Stimulated activated naive B cell treated with anti-CD40 and anti-IgM and Interleukin-4, amounts not matched to agents 10 μg/mL and 1 μg/mL and 100 μg/mL, for 72 hours (primary cell): ENCODE measurements around the gene IFI27L1.

Experiments used
- ATAC-seq, 2 donors: fragments of 150-1000 bp; cut with Tn5 transposase; replicated peaks; 2 replicates each; pipeline ENCODE4 v1.10.0; 2021; ENCODE audit warnings: moderate library complexity in 1 of 2
- DNase-seq: peaks from one replicate; pipeline ENCODE4 v3.0.0; 2021
- H3K27ac Mint-ChIP-seq: one replicate; pipeline ENCODE4 v1.8.0; 2022; ENCODE audit warnings: mild to moderate bottlenecking, mixed read lengths
- H3K27me3 Mint-ChIP-seq, 2 donors: one replicate each; pipeline ENCODE4 v1.8.0; 2022; ENCODE audit warnings: mixed read lengths in 2 of 2
- H3K36me3 Mint-ChIP-seq, 2 donors: one replicate each; pipeline ENCODE4 v1.8.0; 2022; ENCODE audit warnings: mixed read lengths in 2 of 2, mild to moderate bottlenecking in 1 of 2
- H3K4me1 Mint-ChIP-seq, 2 donors: one replicate each; pipeline ENCODE4 v1.8.0; 2022; ENCODE audit warnings: mixed read lengths in 2 of 2, mild to moderate bottlenecking in 1 of 2
- H3K4me3 Mint-ChIP-seq, 2 donors: one replicate each; pipeline ENCODE4 v1.8.0; 2022; ENCODE audit warnings: mild to moderate bottlenecking in 2 of 2, mixed read lengths in 2 of 2, moderate library complexity in 1 of 2
- H3K9me3 Mint-ChIP-seq, 2 donors: one replicate each; pipeline ENCODE4 v1.8.0; 2022; ENCODE audit warnings: mixed read lengths in 2 of 2, mild to moderate bottlenecking in 1 of 2

Gene IFI27L1

DNA sequence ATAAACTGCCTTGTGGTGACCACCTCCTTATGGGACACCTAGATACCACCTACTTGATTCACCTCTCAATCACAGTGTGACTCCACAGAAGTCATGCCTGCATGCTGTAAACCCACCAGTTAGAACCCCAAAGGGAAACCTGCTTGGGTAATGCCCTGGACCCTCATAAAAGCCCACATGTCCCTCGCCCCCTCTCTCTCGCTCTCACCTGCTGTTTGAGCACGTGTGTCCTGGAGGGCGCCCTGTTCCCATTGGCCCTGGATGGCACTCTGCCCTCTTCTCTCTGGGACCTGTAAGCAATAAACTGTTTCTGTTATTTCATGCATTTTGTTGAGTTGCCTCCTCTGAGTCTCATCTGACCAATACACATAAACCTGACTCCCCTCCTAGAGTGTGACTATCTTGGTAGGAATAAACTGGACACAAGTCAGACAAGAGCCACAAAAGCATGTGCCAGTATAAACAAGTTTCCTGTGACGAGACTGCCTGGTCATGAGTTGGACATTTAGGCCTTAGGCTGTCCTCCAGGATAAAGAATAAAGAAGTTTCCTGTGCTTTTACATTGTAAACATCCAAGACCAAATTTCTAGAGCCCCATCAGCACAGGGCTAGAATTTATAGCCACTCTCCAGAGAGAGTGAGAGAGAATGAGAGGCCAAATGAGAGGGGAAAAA lies 39.7 kb downstream of the IFI27L1 start:
- Mint-ChIP-seq H3K9me3 (peaks cover 14 to 19% of the 10 kb centered on the region in 2 donors), H3K36me3 (peaks cover 15 to 18% of the 10 kb centered on the region in 2 donors), H3K4me1 (peaks cover 0 to 5% of the 10 kb centered on the region in 2 donors), H3K27ac (no peak overlapping the region), H3K4me3 (no peak overlapping the region), H3K27me3 (peaks cover 33 to 53% of the 10 kb centered on the region in 2 donors)
- no peak for ATAC-seq
- DNase-seq = no peak

DNA sequence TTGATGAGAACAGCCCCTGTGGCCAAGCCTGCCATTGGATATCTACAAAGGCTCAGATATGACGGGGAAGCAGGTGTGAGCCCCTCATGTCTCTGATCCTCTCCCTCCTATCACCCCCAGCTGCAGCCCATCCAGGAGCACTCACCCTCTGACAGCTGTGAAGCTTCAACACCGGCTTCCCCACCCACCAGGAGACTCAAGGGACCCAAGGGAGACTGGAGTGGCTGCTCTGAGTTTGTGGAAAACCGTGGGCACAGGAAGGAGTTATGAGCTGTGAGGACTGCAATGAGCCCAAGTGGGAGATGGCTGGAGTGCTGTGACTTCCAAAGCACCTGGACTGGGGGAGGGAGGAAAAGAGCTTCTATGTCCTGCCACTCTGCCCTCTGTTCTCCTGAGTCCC lies 40.4 kb downstream of the IFI27L1 start:
- DNase-seq (no peak), ATAC-seq (no peak)
- Mint-ChIP-seq H3K9me3 (peaks cover 14 to 19% of the 10 kb centered on the region in 2 donors), H3K36me3 (peaks cover 17 to 20% of the 10 kb centered on the region in 2 donors), H3K4me1 (peaks cover 0 to 5% of the 10 kb centered on the region in 2 donors), H3K27me3 (peaks cover 26 to 46% of the 10 kb centered on the region in 2 donors), H3K4me3 (no peak overlapping the region), H3K27ac (no peak overlapping the region)

DNA sequence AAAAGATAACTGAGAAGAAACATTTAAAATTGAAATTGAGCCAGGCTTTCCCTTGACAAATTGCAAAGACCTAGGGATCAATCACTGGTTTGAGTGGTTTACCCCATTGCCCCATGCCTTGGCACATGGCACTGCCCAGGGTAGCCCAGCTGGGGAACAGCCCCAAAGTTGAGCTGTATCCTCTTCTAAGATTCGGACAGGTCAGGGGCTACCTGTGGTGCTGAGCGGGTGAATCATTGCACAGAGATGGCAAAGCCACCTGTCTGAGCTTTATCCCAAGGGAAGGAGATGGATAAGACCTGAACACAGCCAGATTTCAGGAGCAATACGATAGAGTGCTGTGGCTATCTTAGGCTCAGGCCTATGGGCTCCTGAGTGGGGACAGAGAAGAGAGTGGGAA lies 41.3 kb downstream of the IFI27L1 start:
- peaks cover 14 to 19% of the 10 kb centered on the region in 2 donors for H3K9me3 Mint-ChIP-seq
- H3K4me3 Mint-ChIP-seq = no peak overlapping the region
- H3K36me3 Mint-ChIP-seq = peaks cover 23 to 28% of the 10 kb centered on the region in 2 donors
- H3K4me1 Mint-ChIP-seq = peaks cover 0 to 5% of the 10 kb centered on the region in 2 donors
- H3K27ac Mint-ChIP-seq = no peak overlapping the region
- ATAC-seq (no peak), DNase-seq (no peak)
- peaks cover 19 to 37% of the 10 kb centered on the region in 2 donors for H3K27me3 Mint-ChIP-seq

DNA sequence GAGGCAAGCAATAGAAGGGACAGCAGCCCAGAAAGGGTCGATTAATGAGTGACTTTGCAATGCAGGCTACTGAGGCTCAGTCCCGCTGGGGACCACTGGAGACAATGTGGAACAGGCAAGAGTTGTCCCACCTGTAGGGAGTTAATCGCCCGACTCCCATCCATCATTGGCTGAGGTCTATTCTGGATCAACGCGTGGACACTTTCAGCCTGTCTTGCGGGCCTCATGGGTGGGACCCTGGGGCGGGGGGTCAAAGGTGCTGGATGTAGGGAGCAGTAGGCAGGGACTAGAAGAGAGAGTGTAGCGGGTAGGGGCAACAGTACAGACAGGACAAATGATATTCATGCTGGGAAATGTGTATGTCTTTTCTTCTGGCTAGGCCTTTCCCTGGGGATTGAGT lies 42.2 kb downstream of the IFI27L1 start:
- H3K4me3 Mint-ChIP-seq = no peak overlapping the region
- no peak overlapping the region for H3K27ac Mint-ChIP-seq
- peaks cover 14 to 19% of the 10 kb centered on the region in 2 donors for H3K9me3 Mint-ChIP-seq

DNA sequence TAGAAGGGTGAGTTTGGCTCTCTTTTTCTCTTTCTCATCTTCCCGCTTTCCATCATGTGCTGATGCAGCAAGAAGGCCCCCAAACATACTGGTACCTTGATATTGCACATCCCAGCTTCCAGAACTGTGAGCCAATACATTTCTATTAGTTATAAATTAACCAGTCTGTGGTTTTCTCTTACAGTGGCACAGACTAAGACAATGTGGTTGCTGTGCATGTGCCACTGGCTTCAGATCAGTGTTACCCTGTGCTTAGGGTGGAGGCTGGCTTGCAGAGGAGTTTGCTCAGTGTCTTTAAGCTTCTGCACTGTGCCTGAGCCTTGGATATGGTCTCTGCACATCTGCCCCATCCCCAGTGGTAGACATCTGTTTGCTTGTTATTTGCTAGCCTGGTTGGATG lies 42.8 kb downstream of the IFI27L1 start:
- peaks cover 5 to 12% of the 10 kb centered on the region in 2 donors for H3K4me1 Mint-ChIP-seq
- ATAC-seq (peak in 1 of 2 donors; percentile 33), DNase-seq (no peak)
- no peak overlapping the region for H3K4me3 Mint-ChIP-seq
- H3K27me3 Mint-ChIP-seq = peaks cover 14 to 29% of the 10 kb centered on the region in 2 donors
- no peak overlapping the region for H3K27ac Mint-ChIP-seq
- H3K36me3 Mint-ChIP-seq = peaks cover 23 to 28% of the 10 kb centered on the region in 2 donors
- H3K9me3 Mint-ChIP-seq = peaks cover 14 to 19% of the 10 kb centered on the region in 2 donors

More for the DNA sequence above, 42.2 kb downstream of the IFI27L1 start:
- ATAC-seq (no peak), DNase-seq (no peak)
- Mint-ChIP-seq H3K27me3 (peaks cover 14 to 29% of the 10 kb centered on the region in 2 donors), H3K36me3 (peaks cover 23 to 28% of the 10 kb centered on the region in 2 donors), H3K4me1 (peaks cover 0 to 6% of the 10 kb centered on the region in 2 donors)

DNA sequence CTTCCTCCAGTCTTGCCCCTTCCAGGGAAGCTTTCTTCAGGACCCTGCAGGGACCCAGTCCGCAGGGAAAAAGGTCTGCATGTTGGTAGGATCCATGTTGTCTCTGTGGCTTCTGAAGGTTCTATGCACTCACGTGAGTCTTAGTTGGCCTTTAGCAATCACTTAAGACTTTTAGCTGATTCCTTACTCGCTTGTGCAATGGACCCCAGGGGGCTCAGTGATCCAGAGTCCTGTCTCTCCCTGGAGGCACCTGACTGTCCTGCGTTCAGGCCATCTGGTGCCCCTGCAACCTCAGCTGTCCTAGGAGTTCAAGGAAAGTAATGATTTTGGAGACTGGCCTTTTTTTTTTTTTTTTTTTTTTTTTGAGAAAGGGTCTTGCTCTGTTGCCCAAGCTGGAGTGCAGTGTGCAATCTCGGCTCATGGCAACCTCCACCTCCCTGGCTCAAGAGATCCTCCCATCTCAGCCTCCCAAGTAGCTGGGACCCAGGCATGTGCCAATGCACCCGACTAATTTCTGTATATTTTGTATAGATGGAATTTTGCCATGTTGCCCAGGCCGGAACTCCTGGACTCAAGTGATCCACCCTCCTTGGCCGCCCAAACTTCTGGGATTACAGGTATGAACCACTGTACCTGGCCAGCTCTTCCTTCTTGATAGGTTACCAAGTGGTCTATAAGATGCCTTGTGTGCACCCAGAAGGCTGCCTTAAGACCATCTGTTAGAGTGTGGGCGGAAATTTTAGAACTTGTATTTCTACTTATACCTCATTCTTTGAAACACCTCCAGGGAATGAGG lies 43.7 kb downstream of the IFI27L1 start:
- peaks cover 9 to 23% of the 10 kb centered on the region in 2 donors for H3K27me3 Mint-ChIP-seq

DNA sequence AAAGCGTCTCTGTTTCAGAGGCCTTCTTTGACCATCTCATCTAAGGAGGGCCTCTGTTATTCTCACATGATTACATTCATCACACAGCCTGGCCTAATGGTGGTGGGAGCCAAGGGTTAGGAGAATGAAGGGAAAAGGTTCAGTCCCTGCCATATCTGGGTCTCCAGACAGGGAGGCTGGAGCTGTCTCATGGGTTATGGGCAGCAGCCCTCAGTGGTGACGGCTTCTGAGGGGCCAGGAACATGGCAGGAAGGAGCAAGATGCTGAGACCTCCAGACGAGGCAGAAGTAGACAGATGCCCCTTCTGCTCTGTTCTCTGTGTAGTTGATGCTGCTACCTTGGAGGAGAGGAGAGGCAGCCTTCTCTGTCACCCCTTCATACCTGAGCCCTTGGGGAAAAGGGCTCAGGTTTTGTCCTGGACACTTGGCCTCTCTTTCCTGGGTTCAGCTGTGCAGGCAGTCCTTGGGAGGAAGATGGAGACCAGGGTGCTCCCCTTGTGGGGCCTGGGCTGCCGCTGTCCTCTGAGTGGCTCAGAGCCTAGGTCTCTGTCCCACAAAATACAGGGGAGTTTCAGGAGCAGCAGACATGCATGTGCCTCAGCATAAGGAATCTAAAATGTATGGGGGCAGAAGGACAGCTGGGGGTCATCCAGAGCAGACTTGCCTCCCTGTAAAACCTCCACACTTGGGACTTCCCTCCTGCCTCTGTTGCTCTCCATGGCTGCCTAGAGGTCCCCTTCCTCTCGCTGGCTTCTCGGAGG lies 44.7 kb downstream of the IFI27L1 start:
- Mint-ChIP-seq H3K27ac (peak overlapping the region; percentile 14), H3K36me3 (peaks cover 17 to 20% of the 10 kb centered on the region in 2 donors), H3K4me3 (no peak overlapping the region), H3K27me3 (peaks cover 6 to 18% of the 10 kb centered on the region in 2 donors), H3K4me1 (peaks cover 12 to 27% of the 10 kb centered on the region in 2 donors), H3K9me3 (peaks cover 5% of the 10 kb centered on the region in 2 donors)
- DNase-seq (no peak), ATAC-seq (no peak)

More for the DNA sequence above, 43.7 kb downstream of the IFI27L1 start:
- Mint-ChIP-seq H3K36me3 (peaks cover 21 to 25% of the 10 kb centered on the region in 2 donors), H3K27ac (no peak overlapping the region), H3K9me3 (peaks cover 10 to 14% of the 10 kb centered on the region in 2 donors), H3K4me1 (peaks cover 6 to 20% of the 10 kb centered on the region in 2 donors), H3K4me3 (no peak overlapping the region)
- ATAC-seq (peak in 1 of 2 donors; percentile 11), DNase-seq (no peak)

DNA sequence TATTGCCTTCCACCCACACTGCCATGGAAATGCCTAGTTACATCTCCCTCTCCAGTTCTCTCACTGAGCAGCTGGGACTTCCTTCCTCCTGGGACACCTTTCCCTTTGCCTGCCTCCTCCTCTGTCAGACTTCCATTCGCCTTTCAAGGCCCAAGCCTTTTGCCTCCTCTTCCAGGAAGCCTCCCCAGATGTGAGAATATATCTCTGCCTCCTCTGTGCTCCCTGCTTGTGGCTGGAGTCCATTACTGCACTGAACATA lies 45.2 kb downstream of the IFI27L1 start:
- H3K4me1 Mint-ChIP-seq = peaks cover 12 to 27% of the 10 kb centered on the region in 2 donors
- DNase-seq (no peak), ATAC-seq (no peak)
- H3K4me3 Mint-ChIP-seq = no peak overlapping the region
- peaks cover 16 to 18% of the 10 kb centered on the region in 2 donors for H3K36me3 Mint-ChIP-seq
- peaks cover under 1 to 14% of the 10 kb centered on the region in 2 donors for H3K27me3 Mint-ChIP-seq
- peaks cover 3% of the 10 kb centered on the region in 2 donors for H3K9me3 Mint-ChIP-seq
- no peak overlapping the region for H3K27ac Mint-ChIP-seq

DNA sequence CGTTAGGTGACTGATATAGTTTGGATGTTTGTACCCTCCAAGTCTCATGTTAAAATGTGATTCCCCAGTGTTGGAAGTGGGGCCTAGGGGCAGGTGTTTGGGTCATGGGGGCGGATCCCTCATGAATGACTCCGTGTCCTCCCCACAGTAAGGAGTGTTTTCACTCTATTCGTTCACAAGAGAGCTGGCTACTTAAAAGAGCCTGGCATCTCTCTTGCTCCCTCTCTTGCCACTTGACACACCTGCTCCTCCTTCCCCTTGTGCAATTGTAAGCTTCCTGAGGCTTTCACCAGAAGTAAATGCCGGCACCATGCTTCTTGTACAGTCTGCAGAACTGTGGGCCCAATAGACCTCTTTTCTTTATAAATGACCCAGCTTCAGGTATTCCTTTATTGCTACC lies 45.7 kb downstream of the IFI27L1 start:
- H3K27ac Mint-ChIP-seq = no peak overlapping the region
- DNase-seq = no peak

DNA sequence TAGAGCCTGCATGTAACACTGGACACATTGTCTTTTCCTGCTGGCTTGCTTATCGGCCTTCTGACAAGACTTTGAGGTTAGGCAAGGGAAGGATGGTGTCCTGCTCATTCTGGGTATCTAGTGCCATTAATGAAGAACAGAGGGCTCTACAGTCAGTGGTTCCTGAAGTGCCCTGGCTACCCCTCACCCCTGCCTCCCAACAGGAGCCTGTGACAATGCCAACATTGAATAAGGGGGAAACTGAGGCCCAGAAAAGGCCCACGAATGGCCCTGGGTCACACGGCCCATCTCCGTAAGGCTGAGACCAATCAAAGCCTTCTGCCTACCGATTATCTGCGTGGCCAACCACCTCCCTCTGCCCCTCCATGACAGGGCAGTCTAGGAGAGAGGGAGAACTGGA lies 46.2 kb downstream of the IFI27L1 start:
- no peak overlapping the region for H3K27ac Mint-ChIP-seq

More for the DNA sequence above, 45.7 kb downstream of the IFI27L1 start:
- Mint-ChIP-seq H3K4me1 (peaks cover 12 to 27% of the 10 kb centered on the region in 2 donors), H3K4me3 (no peak overlapping the region), H3K36me3 (peaks cover 16 to 18% of the 10 kb centered on the region in 2 donors), H3K9me3 (peaks cover 3% of the 10 kb centered on the region in 2 donors), H3K27me3 (peaks cover 0 to 9% of the 10 kb centered on the region in 2 donors)
- no peak for ATAC-seq

DNA sequence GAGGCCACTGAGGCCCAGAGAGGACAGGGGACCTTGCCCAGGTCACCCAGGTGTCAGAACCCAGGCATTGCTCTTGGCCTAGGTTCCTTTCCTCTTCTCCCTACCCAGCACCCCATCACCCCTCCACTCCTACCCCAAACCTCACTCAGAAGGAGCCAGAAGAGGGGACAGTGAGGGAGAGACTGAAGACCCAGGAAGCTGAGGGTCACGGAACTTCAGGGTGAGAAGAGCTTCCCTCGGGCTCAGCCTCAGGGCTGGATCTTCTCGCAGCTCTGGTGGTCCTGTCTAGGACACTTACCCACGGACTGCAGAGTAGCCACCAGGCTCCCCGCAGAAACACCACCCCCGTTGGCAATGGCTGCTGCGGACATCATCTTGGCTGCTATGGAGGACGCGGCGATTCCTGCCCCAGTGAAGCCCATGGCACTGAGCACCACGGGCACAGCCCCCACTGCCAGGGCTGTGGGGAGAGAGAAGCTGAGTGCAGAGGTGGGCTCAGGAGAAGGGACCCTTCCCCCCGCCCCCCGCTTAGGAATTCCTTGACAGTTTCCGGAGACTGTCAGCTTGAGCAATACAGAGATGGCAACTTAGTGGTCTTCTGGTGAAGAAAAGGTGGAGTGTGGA lies 47.2 kb downstream of the IFI27L1 start:
- DNase-seq (no peak), ATAC-seq (no peak)
- Mint-ChIP-seq H3K36me3 (peaks cover 11% of the 10 kb centered on the region in 2 donors), H3K4me3 (peak overlapping the region; percentile 89 to 96), H3K9me3 (no peaks in the 10 kb centered on the region), H3K27me3 (no peaks in the 10 kb centered on the region), H3K4me1 (peaks cover 12 to 27% of the 10 kb centered on the region in 2 donors), H3K27ac (peak overlapping the region; percentile 75)

More for the DNA sequence above, 46.2 kb downstream of the IFI27L1 start:
- DNase-seq (no peak), ATAC-seq (no peak)
- H3K36me3 Mint-ChIP-seq = peaks cover 14 to 17% of the 10 kb centered on the region in 2 donors
- peaks cover 0 to 4% of the 10 kb centered on the region in 2 donors for H3K27me3 Mint-ChIP-seq
- H3K4me1 Mint-ChIP-seq = peaks cover 12 to 27% of the 10 kb centered on the region in 2 donors
- H3K9me3 Mint-ChIP-seq = peaks cover 3% of the 10 kb centered on the region in 2 donors
- no peak overlapping the region for H3K4me3 Mint-ChIP-seq

DNA sequence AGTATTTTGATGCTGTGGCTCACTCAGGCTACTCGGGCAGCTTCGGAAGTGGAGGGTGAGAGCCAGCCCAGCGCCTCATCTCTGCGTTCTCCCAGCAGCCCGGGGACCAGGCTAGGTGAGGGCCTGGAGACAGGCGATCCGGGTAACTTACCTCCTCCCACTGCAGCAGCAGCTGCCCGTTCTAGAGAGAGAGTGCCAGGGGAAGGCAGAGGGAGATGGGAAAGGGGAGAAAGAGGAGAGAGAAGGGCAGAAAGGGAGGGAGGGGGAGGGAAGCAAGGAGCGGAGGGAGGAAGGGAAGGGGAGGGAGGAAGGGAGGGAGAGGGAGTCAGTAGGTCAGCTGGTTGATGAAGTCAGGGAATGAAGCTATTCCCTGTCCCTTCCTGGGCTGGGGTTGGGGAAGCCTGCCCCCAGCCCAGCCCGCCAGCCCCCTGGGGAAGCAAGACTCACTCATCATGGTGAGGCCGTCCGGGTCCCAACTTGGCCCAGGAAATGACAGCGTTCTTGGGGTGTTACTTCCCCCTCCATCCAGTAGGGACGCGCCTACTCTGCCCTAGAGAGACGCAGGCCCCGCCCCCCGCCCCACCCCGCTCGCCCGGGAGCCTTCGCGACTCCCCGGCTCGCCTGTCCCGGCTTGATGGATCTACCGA lies 48.1 kb downstream of the IFI27L1 start, which contains the start of gene IFI27L2:
IFI27L2 (minus strand) TSS at position 494 of the 647 bp plus-strand sequence; CDS start at position 454, 40 bp downstream.
- Mint-ChIP-seq H3K27ac (peak within 1 kb of the TSS; percentile 75), H3K27me3 (no peaks in the 10 kb centered on the region), H3K36me3 (peaks cover 10 to 11% of the 10 kb centered on the region in 2 donors), H3K4me1 (peaks cover 12 to 27% of the 10 kb centered on the region in 2 donors), H3K9me3 (no peaks in the 10 kb centered on the region), H3K4me3 (peak within 1 kb of the TSS; percentile 89 to 96)
- ATAC-seq (peak; percentile 97), DNase-seq (peak; percentile 58)

DNA sequence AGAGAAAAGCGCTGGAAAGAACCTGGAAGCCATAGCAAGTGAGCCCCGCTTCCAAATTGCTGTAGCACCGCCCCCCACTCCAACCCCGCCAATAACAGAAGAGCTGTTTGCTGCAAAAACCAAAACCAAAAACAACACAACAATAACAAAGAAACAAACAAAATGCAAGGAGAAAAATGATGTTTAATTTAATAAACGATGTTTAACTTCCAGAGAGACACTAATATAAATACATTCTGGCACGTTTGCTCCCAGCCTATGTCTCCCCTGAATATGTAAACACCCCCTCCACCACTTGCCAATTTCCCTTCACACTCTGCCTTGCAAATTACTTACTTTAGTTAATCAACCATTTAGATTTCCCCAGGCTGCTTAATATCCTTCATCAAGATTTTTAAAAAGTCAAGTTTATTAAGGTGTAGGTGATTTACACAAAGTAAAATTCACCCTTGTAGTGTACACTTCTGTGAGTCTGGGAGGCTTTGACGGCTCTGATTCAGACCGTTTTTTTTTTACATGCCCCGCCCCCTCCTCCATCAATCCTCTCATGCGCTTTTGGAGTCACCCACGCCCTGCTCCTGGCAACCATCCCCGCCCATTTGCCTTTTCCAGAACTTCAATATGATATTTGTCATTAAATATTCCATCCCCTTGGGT lies 48.8 kb downstream of the IFI27L1 start:
- DNase-seq (no peak), ATAC-seq (peak in 1 of 2 donors; percentile 28)
- peaks cover 12 to 26% of the 10 kb centered on the region in 2 donors for H3K4me1 Mint-ChIP-seq
- H3K36me3 Mint-ChIP-seq = peaks cover 11% of the 10 kb centered on the region in 2 donors
- H3K27me3 Mint-ChIP-seq = peaks cover 0 to under 1% of the 10 kb centered on the region in 2 donors
- H3K9me3 Mint-ChIP-seq = peaks cover 0 to under 1% of the 10 kb centered on the region in 2 donors
- H3K4me3 Mint-ChIP-seq = peak overlapping the region; percentile 89 to 96
- H3K27ac Mint-ChIP-seq = peak overlapping the region; percentile 60
